HepG2 (cell line): ENCODE results near the gene SIAE. TPM values are rescaled to one million over a fixed set of nuclear protein-coding genes. Genes with fewer than 3 reads are reported as not detected.

Experiments
- ATAC-seq: fragments of 200-7000 bp; cut with Tn5 transposase; 3 replicates; pipeline ENCODE4 v1.9.1; 2020; ENCODE audit warnings: mild to moderate bottlenecking, moderate library complexity
- BruUV-seq: library from RNA; stranded (reverse); fragments of 400-500 nt; replicated peaks from 2 replicates; lab custom pipeline; 2021; lab: Mats Ljungman, UMichigan
- CTCF ChIA-PET: fragments of 300-600 bp; formaldehyde crosslinking; extraction: SDS; loops from one replicate; lab custom pipeline; 2021; ENCODE audit warnings: low total read pairs, inconsistent platforms, low intra/inter-chr PET ratio; lab: Yijun Ruan, JAX
- POLR2A ChIA-PET: fragments of 350-600 bp; sonication (Branson Sonifier 250); formaldehyde crosslinking; loops from one replicate; lab custom pipeline; 2020; ENCODE audit warnings: antibody characterized with exemption, inconsistent platforms; lab: Yijun Ruan, JAX
- DNase-seq: peaks from one replicate; pipeline ENCODE4 v3.0.0-alpha.2; 2015; ENCODE audit warnings: low spot score
- FAIRE-seq: peaks from 3 replicates; lab custom pipeline; 2011; peaks lifted over from hg19 to GRCh38; lab: Jason Lieb, UNC
- H2AFZ ChIP-seq: one replicate; pipeline ENCODE4 v1.6.1; 2011; ENCODE audit warnings: low read length, inconsistent platforms
- H3K27ac ChIP-seq: fragments of 300-600 bp; 3 replicates; pipeline ENCODE4 v1.8.0; 2011; ENCODE audit warnings: mixed run types, mild to moderate bottlenecking, mixed read lengths, low read length, inconsistent platforms; ENCODE audit not compliant: insufficient read depth; ENCODE audit errors: extremely low read length
- H3K27me3 ChIP-seq, 2 experiments: fragments of 200-600 bp in 1 of 2; 2 replicates in 1 of 2; 3 replicates in 1 of 2; pipeline versions ENCODE4 v1.6.0 to v1.8.0; 2011; ENCODE audit warnings: low read length in 2 of 2, mild to moderate bottlenecking in 2 of 2, moderate library complexity in 2 of 2, inconsistent platforms in 1 of 2; ENCODE audit not compliant: insufficient read depth in 2 of 2, control insufficient read depth in 1 of 2
- H3K36me3 ChIP-seq, 2 experiments: fragments of 200-600 bp in 1 of 2; replicated peaks in 1 of 2; 2 replicates in 1 of 2; 3 replicates in 1 of 2; pipeline versions ENCODE4 v1.5.1 to v1.8.0; 2011; ENCODE audit warnings: low read length in 2 of 2, inconsistent platforms in 1 of 2; ENCODE audit not compliant: insufficient read depth in 2 of 2, control insufficient read depth in 1 of 2
- H3K4me1 ChIP-seq: 2 replicates; pipeline ENCODE4 v1.5.1; 2012; ENCODE audit warnings: low read length, inconsistent platforms; ENCODE audit not compliant: insufficient read depth
- H3K4me2 ChIP-seq: 2 replicates; pipeline ENCODE4 v1.6.0; 2011; ENCODE audit warnings: low read depth, low read length, inconsistent platforms
- H3K4me3 ChIP-seq, 3 experiments: fragments of 200-600 bp in 1 of 3; sonication (generic), shearing (Covaris generic) in 1 of 3; replicated peaks in 1 of 3; 2 replicates each; pipeline ENCODE4 v1.5.1; 2011 to 2016; ENCODE audit warnings: low read length in 3 of 3, inconsistent platforms in 2 of 3, low read depth in 2 of 3, mild to moderate bottlenecking in 2 of 3, control low read depth in 1 of 3, mixed read lengths in 1 of 3; ENCODE audit not compliant: insufficient read depth in 1 of 3
- H3K79me2 ChIP-seq: one replicate; pipeline ENCODE4 v1.6.1; 2011; ENCODE audit warnings: low read length, inconsistent platforms; ENCODE audit not compliant: insufficient read depth
- H3K9ac ChIP-seq: 2 replicates; pipeline ENCODE4 v1.6.0; 2011; ENCODE audit warnings: mild to moderate bottlenecking, low read depth, low read length, inconsistent platforms; ENCODE audit not compliant: insufficient read depth
- H3K9me3 ChIP-seq: 2 replicates; pipeline ENCODE4 v1.5.1; 2012; ENCODE audit warnings: mild to moderate bottlenecking, low read length
- H4K20me1 ChIP-seq: 2 replicates; pipeline ENCODE4 v1.6.0; 2011; ENCODE audit warnings: inconsistent platforms, mild to moderate bottlenecking, low read length, moderate library complexity; ENCODE audit not compliant: insufficient read depth
- DMAP1 ChIP-seq: IDR thresholded peaks from 2 replicates; pipeline ENCODE4 v1.6.1; 2016
- KLF9 ChIP-seq: IDR thresholded peaks from 2 replicates; pipeline ENCODE4 v1.6.1; 2016; ENCODE audit warnings: low read depth
- MAFF ChIP-seq: IDR thresholded peaks from 2 replicates; pipeline ENCODE4 v1.6.1; 2011; ENCODE audit warnings: low read depth, low read length, improper control_type of control experiment
- MAFK ChIP-seq, 2 experiments: IDR thresholded peaks in 1 of 2; conservative IDR thresholded peaks in 1 of 2; 2 replicates each; pipeline ENCODE4 v1.6.1; 2011; ENCODE audit warnings: improper control_type of control experiment in 2 of 2, low read length in 2 of 2
- MTA3 ChIP-seq: sonication (generic); formaldehyde crosslinking; IDR thresholded peaks from 2 replicates; pipeline ENCODE4 v1.4.0; 2020; ENCODE audit warnings: missing genetic modification reagents
- RBAK ChIP-seq: sonication (generic); formaldehyde crosslinking; IDR thresholded peaks from 2 replicates; pipeline ENCODE4 v1.5.1; 2020; ENCODE audit warnings: mild to moderate bottlenecking, missing genetic modification reagents
- TBX3 ChIP-seq: fragments of 450-650 bp; IDR thresholded peaks from 2 replicates; pipeline ENCODE4 v1.6.1; 2017; ENCODE audit warnings: antibody characterized with exemption, mild to moderate bottlenecking, inconsistent platforms, borderline replicate concordance
- ZEB1 ChIP-seq: IDR thresholded peaks from 2 replicates; pipeline ENCODE4 v1.6.1; 2012; ENCODE audit warnings: mild to moderate bottlenecking, low read depth, inconsistent platforms; ENCODE audit not compliant: insufficient replicate concordance
- ZKSCAN1 ChIP-seq: fragments of 150-350 bp; IDR thresholded peaks from 2 replicates; pipeline ENCODE4 v1.6.1; 2014; ENCODE audit warnings: low read length
- ZNF432 ChIP-seq: sonication (generic); formaldehyde crosslinking; IDR thresholded peaks from 2 replicates; pipeline ENCODE4 v1.5.0; 2020; ENCODE audit warnings: missing genetic modification reagents, mild to moderate bottlenecking, borderline replicate concordance
- ZNF775 ChIP-seq: sonication (generic); formaldehyde crosslinking; IDR thresholded peaks from 2 replicates; pipeline ENCODE4 v1.4.0; 2020; ENCODE audit warnings: missing genetic modification reagents, mild to moderate bottlenecking, moderate library complexity, borderline replicate concordance
- WGBS: methylation state at CpG from one replicate; pipeline ENCODE4 v1.1.6; 2017; ENCODE audit warnings: low lambda C conversion rate; 5-methylcytosine and 5-hydroxymethylcytosine counted together
- in situ Hi-C: cut with HindIII; loops from 2 replicates; pipeline ENCODE4 v1.10.0; 2017; ENCODE audit warnings: low pct_unique_long_range_greater_than_20kb; ENCODE audit not compliant: extremely low pct_ligation_motif_present
- intact Hi-C: fragments of 100-400 bp; cut with micrococcal nuclease; formaldehyde crosslinking; loops from one replicate; pipeline ENCODE4 v1.10.0; 2022; ENCODE audit not compliant: unreplicated experiment
- polyA plus RNA-seq, 8 experiments: library from polyadenylated mRNA; depleted of rRNA in 3 of 8; stranded (reverse) in 7 of 8; unstranded in 1 of 8; fragments of >200 nt; fragmentation: Illumina TruSeq in 4 of 8; extraction: Trizol in 4 of 8; gene quantifications; 2 replicates each; pipeline versions ENCODE4 v1.2.1 to v1.2.3, GENCODE V29; 2011 to 2016; ENCODE audit warnings: low read depth in 4 of 8, missing spikeins in 1 of 8, mixed read lengths in 1 of 8; ENCODE audit not compliant: insufficient read depth in 1 of 8
- total RNA-seq, 5 experiments: library from RNA; depleted of rRNA; stranded (reverse); fragments of >200 nt; fragmentation: Illumina TruSeq; extraction: Trizol; gene quantifications; 2 replicates each; pipeline ENCODE4 v1.2.3, GENCODE V29; 2016; ENCODE audit warnings: low read depth in 1 of 5
- TF ChIP-seq, protein P1 (sequence below): sonication (generic); formaldehyde crosslinking; IDR thresholded peaks from 2 replicates; pipeline ENCODE4 v1.5.0; 2020; ENCODE audit warnings: missing genetic modification reagents, mild to moderate bottlenecking, borderline replicate concordance
- TF ChIP-seq, protein P2 (sequence below): sonication (generic); formaldehyde crosslinking; IDR thresholded peaks from 2 replicates; pipeline ENCODE4 v1.5.1; 2020; ENCODE audit warnings: missing genetic modification reagents, mild to moderate bottlenecking, borderline replicate concordance
- TF ChIP-seq, protein P3 (sequence below): IDR thresholded peaks from 2 replicates; pipeline ENCODE4 v1.6.1; 2016; ENCODE audit warnings: low read depth, borderline replicate concordance

The SIAE gene
- total and polyA plus RNA-seq, 2 of the 13 experiments (the other 11 are each of a cell fraction or from before 2014, with no cell fraction given): 7.0 to 22.4 TPM

DNA sequence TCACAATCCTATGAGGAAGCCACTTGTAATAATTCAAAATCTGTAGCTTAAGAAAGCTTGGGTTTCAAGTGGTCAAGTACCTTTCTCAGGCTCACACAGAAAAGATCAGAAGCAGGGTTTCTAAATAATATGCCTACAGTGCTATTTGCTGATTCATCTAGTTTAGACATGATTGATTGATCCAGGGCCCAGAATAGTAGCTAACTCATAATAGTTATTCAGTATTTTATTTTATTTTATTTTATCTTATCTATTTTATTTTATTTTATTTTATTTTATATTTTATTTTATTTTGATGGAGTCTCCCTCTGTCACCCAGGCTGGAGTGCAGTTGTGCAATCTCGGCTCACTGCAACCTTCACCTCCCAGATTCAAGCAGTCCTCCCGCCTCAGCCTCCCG, 78.2 kb downstream of the SIAE start:
- no peak for FAIRE-seq
- H3K4me2 ChIP-seq: no peak overlapping the region
- no peak overlapping the region for H3K4me3 ChIP-seq
- H3K79me2 ChIP-seq: no peaks in the 10 kb centered on the region
- CTCF ChIA-PET: no interaction called here
- no peaks in the 10 kb centered on the region for H3K9me3 ChIP-seq
- peaks cover 2 to 9% of the 10 kb centered on the region in 2 experiments; a peak in 3 of 5 replicates for H3K27me3 ChIP-seq
- H4K20me1 ChIP-seq: no peaks in the 10 kb centered on the region
- no peak for ATAC-seq
- 16% methylated on average over 3 of the region's 3 CpGs for WGBS
- intact Hi-C loops: no loop called here
- in situ Hi-C loops: no loop called here
- no peak overlapping the region for H2AFZ ChIP-seq
- no peak for DNase-seq
- no peak overlapping the region for H3K27ac ChIP-seq
- no peaks in the 10 kb centered on the region for H3K36me3 ChIP-seq
- peak; percentile 20; the same call in 1 of the 2 replicates for TF ChIP-seq MAFF
- TF ChIP-seq TBX3: no peak
- TF ChIP-seq ZNF432 (CRISPR knock-in tag): no peak
- TF ChIP-seq, protein P1, sequence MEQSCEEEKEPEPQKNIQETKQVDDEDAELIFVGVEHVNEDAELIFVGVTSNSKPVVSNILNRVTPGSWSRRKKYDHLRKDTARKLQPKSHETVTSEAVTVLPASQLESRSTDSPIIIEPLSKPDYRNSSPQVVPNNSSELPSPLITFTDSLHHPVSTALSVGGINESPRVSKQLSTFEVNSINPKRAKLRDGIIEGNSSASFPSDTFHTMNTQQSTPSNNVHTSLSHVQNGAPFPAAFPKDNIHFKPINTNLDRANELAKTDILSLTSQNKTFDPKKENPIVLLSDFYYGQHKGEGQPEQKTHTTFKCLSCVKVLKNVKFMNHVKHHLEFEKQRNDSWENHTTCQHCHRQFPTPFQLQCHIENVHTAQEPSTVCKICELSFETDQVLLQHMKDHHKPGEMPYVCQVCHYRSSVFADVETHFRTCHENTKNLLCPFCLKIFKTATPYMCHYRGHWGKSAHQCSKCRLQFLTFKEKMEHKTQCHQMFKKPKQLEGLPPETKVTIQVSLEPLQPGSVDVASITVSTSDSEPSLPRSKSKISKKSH (CRISPR knock-in tag): no peak
- TF ChIP-seq MAFK (conservative IDR thresholded peaks at IDR 0.05 in 1 of 2, IDR thresholded peaks at IDR 0.05 in 1 of 2; ENCODE audit: low read length in 2 of 2): peak; percentile 4 to 45; a peak in 2 of 4 replicates
- POLR2A ChIA-PET: no interaction called here
- H3K9ac ChIP-seq: no peak overlapping the region
- H3K4me1 ChIP-seq: no peaks in the 10 kb centered on the region
- BruUV-seq: no TSS peak

DNA sequence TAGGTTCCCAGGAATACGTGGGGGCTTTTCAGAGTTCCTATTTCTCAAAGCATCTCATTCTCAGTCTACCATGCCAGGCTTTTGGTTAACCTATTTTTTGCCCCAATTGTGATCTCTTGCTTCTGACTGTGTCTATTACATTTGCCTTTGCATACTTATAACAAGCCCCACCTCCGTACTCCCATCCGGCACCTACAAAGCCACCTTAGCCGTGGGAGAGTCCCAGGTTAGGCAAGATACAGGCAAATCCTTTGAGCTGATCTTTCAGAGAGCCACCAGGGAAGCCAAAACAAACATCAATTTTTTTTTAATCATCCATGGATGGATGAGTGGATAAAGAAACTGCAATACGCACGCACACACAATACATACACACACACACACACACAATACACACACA, 80.9 kb downstream of the SIAE start:
- no peak overlapping the region for H3K9ac ChIP-seq
- no peak overlapping the region for H2AFZ ChIP-seq
- TF ChIP-seq ZKSCAN1 (no peak), DMAP1 (CRISPR knock-in tag) (no peak), MTA3 (CRISPR knock-in tag) (no peak), ZEB1 (no peak), RBAK (CRISPR knock-in tag) (no peak), KLF9 (CRISPR knock-in tag) (no peak), ZNF775 (CRISPR knock-in tag) (no peak)
- TF ChIP-seq, protein P2, sequence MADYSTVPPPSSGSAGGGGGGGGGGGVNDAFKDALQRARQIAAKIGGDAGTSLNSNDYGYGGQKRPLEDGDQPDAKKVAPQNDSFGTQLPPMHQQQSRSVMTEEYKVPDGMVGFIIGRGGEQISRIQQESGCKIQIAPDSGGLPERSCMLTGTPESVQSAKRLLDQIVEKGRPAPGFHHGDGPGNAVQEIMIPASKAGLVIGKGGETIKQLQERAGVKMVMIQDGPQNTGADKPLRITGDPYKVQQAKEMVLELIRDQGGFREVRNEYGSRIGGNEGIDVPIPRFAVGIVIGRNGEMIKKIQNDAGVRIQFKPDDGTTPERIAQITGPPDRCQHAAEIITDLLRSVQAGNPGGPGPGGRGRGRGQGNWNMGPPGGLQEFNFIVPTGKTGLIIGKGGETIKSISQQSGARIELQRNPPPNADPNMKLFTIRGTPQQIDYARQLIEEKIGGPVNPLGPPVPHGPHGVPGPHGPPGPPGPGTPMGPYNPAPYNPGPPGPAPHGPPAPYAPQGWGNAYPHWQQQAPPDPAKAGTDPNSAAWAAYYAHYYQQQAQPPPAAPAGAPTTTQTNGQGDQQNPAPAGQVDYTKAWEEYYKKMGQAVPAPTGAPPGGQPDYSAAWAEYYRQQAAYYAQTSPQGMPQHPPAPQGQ (CRISPR knock-in tag): no peak
- TF ChIP-seq, protein P3, sequence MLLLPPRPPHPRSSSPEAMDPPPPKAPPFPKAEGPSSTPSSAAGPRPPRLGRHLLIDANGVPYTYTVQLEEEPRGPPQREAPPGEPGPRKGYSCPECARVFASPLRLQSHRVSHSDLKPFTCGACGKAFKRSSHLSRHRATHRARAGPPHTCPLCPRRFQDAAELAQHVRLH: no peak
- TF ChIP-seq, all 625 proteins: peak for 0
- CTCF ChIA-PET: no interaction called here
- no TSS peak for BruUV-seq
- in situ Hi-C loops (no loop called here), intact Hi-C loops (no loop called here)
- peaks cover 2 to 9% of the 10 kb centered on the region in 2 experiments; a peak in 4 of 5 replicates for H3K27me3 ChIP-seq
- no peak overlapping the region for H3K4me3 ChIP-seq
- no peaks in the 10 kb centered on the region for H3K36me3 ChIP-seq
- FAIRE-seq: no peak
- H3K9me3 ChIP-seq: no peaks in the 10 kb centered on the region
- WGBS: 4% methylated on average over 6 of the region's 6 CpGs
- H3K79me2 ChIP-seq: no peaks in the 10 kb centered on the region
- DNase-seq: no peak
- H4K20me1 ChIP-seq: no peaks in the 10 kb centered on the region
- H3K4me2 ChIP-seq: no peak overlapping the region
- ATAC-seq: no peak
- POLR2A ChIA-PET: no interaction called here
- H3K27ac ChIP-seq: no peak overlapping the region
- H3K4me1 ChIP-seq: no peaks in the 10 kb centered on the region
